ENCODE data around the gene KLK11.

KLK11 gene

GRCh38 chr19:50975766-50976165, 50.6 kb downstream of the KLK11 start:
- Histone ChIP-seq H3K36me3 (ENCODE audit: control insufficient read depth, insufficient read depth, low read length) (no peaks in the 10 kb centered on the region), H3K4me3 (ENCODE audit: insufficient read depth, low read depth, low read length, poor library complexity, severe bottlenecking) (no peak overlapping the region), H3K27me3 (replicated peaks; ENCODE audit: control insufficient read depth, insufficient read depth, low read length, poor library complexity, severe bottlenecking) (peaks cover 4% of the 10 kb centered on the region), H3K27ac (ENCODE audit: insufficient read depth, low read length, poor library complexity, severe bottlenecking) (no peak overlapping the region), H3K4me1 (ENCODE audit: control insufficient read depth, insufficient read depth, low read length, poor library complexity, severe bottlenecking) (no peaks in the 10 kb centered on the region), H3K9me3 (ENCODE audit: control insufficient read depth, low read length) (no peaks in the 10 kb centered on the region)
- DNase-seq, result no peak

- Histone ChIP-seq H3K27me3 (replicated peaks; ENCODE audit: control insufficient read depth, insufficient read depth, low read length, poor library complexity, severe bottlenecking) (no peaks in the 10 kb centered on the region), H3K4me1 (ENCODE audit: control insufficient read depth, insufficient read depth, low read length, poor library complexity, severe bottlenecking) (no peaks in the 10 kb centered on the region), H3K9me3 (ENCODE audit: control insufficient read depth, low read length) (no peaks in the 10 kb centered on the region), H3K27ac (ENCODE audit: insufficient read depth, low read length, poor library complexity, severe bottlenecking) (no peak overlapping the region), H3K36me3 (ENCODE audit: control insufficient read depth, insufficient read depth, low read length) (no peaks in the 10 kb centered on the region), H3K4me3 (ENCODE audit: insufficient read depth, low read depth, low read length, poor library complexity, severe bottlenecking) (no peak overlapping the region)
- no peak for DNase-seq
These were observed 51.5 kb downstream of the KLK11 start for GRCh38 chr19:50974702-50975556.

- H3K27me3 ChIP-seq (replicated peaks; ENCODE audit: control insufficient read depth, insufficient read depth, low read length, poor library complexity, severe bottlenecking), result no peaks in the 10 kb centered on the region
- no peaks in the 10 kb centered on the region for H3K4me1 ChIP-seq (ENCODE audit: control insufficient read depth, insufficient read depth, low read length, poor library complexity, severe bottlenecking)
- DNase-seq, result no peak
- H3K4me3 ChIP-seq (ENCODE audit: insufficient read depth, low read depth, low read length, poor library complexity, severe bottlenecking), result no peak overlapping the region
- H3K36me3 ChIP-seq (ENCODE audit: control insufficient read depth, insufficient read depth, low read length), result no peaks in the 10 kb centered on the region
- no peak overlapping the region for H3K27ac ChIP-seq (ENCODE audit: insufficient read depth, low read length, poor library complexity, severe bottlenecking)
- no peaks in the 10 kb centered on the region for H3K9me3 ChIP-seq (ENCODE audit: control insufficient read depth, low read length)
These were observed 53.5 kb downstream of the KLK11 start for GRCh38 chr19:50972795-50973376.

All from effector memory CD4-positive, alpha-beta T cell (primary cell).